ENCODE results near the gene TTC7B. TPM values are rescaled to one million over a fixed set of nuclear protein-coding genes. Genes with fewer than 3 reads are reported as not detected.

TTC7B gene
- total and polyA plus RNA-seq, 2 of the 8 experiments (the other 6 are each of a cell fraction or from before 2014, with no cell fraction given): 23.7 to 34.0 TPM

GRCh38 chr14:90603336-90603735, 212.9 kb downstream of the TTC7B start:
- Histone ChIP-seq H4K20me1 (replicated peaks in 1 of 2; ENCODE audit: control insufficient read depth in 1 of 2, insufficient read depth in 2 of 2, low read length in 2 of 2) (no peaks in the 10 kb centered on the region), H4K5ac (ENCODE audit: insufficient read length, low read depth, low read length) (no peak overlapping the region), H3K9me3 (ENCODE audit: insufficient read depth in 2 of 2, low read depth in 1 of 2, low read length in 1 of 2) (no peaks in the 10 kb centered on the region), H3K79me2 (ENCODE audit: control insufficient read depth in 1 of 2, insufficient read depth in 2 of 2, low read length in 2 of 2) (no peaks in the 10 kb centered on the region), H2BK20ac (ENCODE audit: low read length) (no peak overlapping the region), H4K8ac (ENCODE audit: extremely low read depth, insufficient read depth, low read length) (no peak overlapping the region), H3K4me1 (replicated peaks in 1 of 4; ENCODE audit: control insufficient read depth in 3 of 4, insufficient read depth in 4 of 4, low read length in 3 of 4) (peaks cover 12 to 32% (median 25%) of the 10 kb centered on the region in 4 experiments; a peak in 6 of 7 replicates), H3K27me3 (replicated peaks in 1 of 4; ENCODE audit: control insufficient read depth in 3 of 4, extremely low read depth in 1 of 4, insufficient read depth in 3 of 4, low read length in 3 of 4) (no peaks in the 10 kb centered on the region), H3K27ac (ENCODE audit: low read depth, low read length) (no peak overlapping the region), H3K4me3 (ENCODE audit: extremely low read depth in 1 of 4, insufficient read depth in 2 of 4, low read depth in 3 of 4, low read length in 4 of 4) (no peak overlapping the region), H3K18ac (ENCODE audit: extremely low read depth, low read length) (no peak overlapping the region), H3K4ac (replicated peaks; ENCODE audit: insufficient read length, low read depth, low read length) (no peak overlapping the region), H2AFZ (ENCODE audit: low read length) (no peak overlapping the region), H3K23me2 (ENCODE audit: low read depth, low read length) (no peaks in the 10 kb centered on the region), H2AK5ac (ENCODE audit: low read depth, low read length) (no peak overlapping the region), H2BK5ac (ENCODE audit: low read depth, low read length) (no peak overlapping the region), H2BK120ac (replicated peaks; ENCODE audit: low read depth, low read length) (no peak overlapping the region), H2BK12ac (ENCODE audit: low read depth, low read length) (no peak overlapping the region), H3K23ac (ENCODE audit: insufficient read length) (no peak overlapping the region), H3K56ac (replicated peaks; ENCODE audit: insufficient read length, low read depth, low read length) (no peak overlapping the region), H3K4me2 (ENCODE audit: insufficient read depth in 1 of 2, low read depth in 2 of 2, low read length in 2 of 2) (no peak overlapping the region), H3K79me1 (ENCODE audit: low read depth, low read length) (no peaks in the 10 kb centered on the region), H2BK15ac (ENCODE audit: low read length) (no peak overlapping the region), H3K36me3 (ENCODE audit: control insufficient read depth in 2 of 4, insufficient read depth in 4 of 4, low read length in 3 of 4) (no peaks in the 10 kb centered on the region), H3K9ac (replicated peaks in 1 of 4; ENCODE audit: extremely low read depth in 1 of 4, low read depth in 3 of 4, low read length in 3 of 4) (no peak overlapping the region), H4K91ac (replicated peaks; ENCODE audit: insufficient read length, low read length) (no peak overlapping the region), H3K14ac (ENCODE audit: insufficient read length) (no peak overlapping the region)
- DNase-seq (ENCODE audit: low read depth in 1 of 2, low spot score in 2 of 2): no peak
- ChIA-PET POLR2A (ENCODE audit: partially characterized antibody) (interaction anchor here (0.6 kb wide), 1 partner anchor 1195 kb away, joined by 3 read pairs; no protein-coding TSS in a partner anchor), CTCF (ENCODE audit: partially characterized antibody) (no interaction called here)
- 86% methylated on average over 1 of the region's 1 CpG; no CpG with 5 or more reads in 1 of the 2 experiments for WGBS, 2 experiments (ENCODE audit: extremely low coverage in 1 of 2, insufficient coverage in 1 of 2, insufficient read length in 1 of 2, insufficient replicate concordance in 2 of 2, low coverage in 1 of 2, low lambda C conversion rate in 2 of 2, missing lambda C conversion rate in 1 of 2)
- no peak for FAIRE-seq
- TF ChIP-seq, protein P1, sequence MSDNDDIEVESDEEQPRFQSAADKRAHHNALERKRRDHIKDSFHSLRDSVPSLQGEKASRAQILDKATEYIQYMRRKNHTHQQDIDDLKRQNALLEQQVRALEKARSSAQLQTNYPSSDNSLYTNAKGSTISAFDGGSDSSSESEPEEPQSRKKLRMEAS (IDR thresholded peaks at IDR 0.05): no peak
- TF ChIP-seq CEBPB (IDR thresholded peaks at IDR 0.05; ENCODE audit: low read depth, low read length) (no peak), KDM5A (IDR thresholded peaks at IDR 0.05; ENCODE audit: low read length) (no peak), RBBP5 (IDR thresholded peaks at IDR 0.05; ENCODE audit: borderline replicate concordance, low read depth, low read length) (no peak), CBX5 (IDR thresholded peaks at IDR 0.05; ENCODE audit: low read depth, low read length) (no peak), CBX8 (IDR thresholded peaks at IDR 0.05; ENCODE audit: borderline replicate concordance, low read depth, low read length) (no peak), SUZ12 (IDR thresholded peaks at IDR 0.05; ENCODE audit: low read length) (no peak), BRCA1 (IDR thresholded peaks at IDR 0.05; ENCODE audit: low read depth, low read length) (no peak), POLR2A (IDR thresholded peaks at IDR 0.05; ENCODE audit: control extremely low read depth in 1 of 2, low read depth in 2 of 2, low read length in 2 of 2) (no peak), SIRT6 (IDR thresholded peaks at IDR 0.05; ENCODE audit: low read length) (no peak), SAP30 (IDR thresholded peaks at IDR 0.05; ENCODE audit: insufficient read depth, insufficient replicate concordance, low read length) (no peak), RAD21 (IDR thresholded peaks at IDR 0.05 in 1 of 2, conservative IDR thresholded peaks at IDR 0.05 in 1 of 2; ENCODE audit: low read depth in 2 of 2, low read length in 2 of 2) (no peak), MAFK (IDR thresholded peaks at IDR 0.05; ENCODE audit: low read depth, low read length) (no peak)
- TF ChIP-seq, protein P2, sequence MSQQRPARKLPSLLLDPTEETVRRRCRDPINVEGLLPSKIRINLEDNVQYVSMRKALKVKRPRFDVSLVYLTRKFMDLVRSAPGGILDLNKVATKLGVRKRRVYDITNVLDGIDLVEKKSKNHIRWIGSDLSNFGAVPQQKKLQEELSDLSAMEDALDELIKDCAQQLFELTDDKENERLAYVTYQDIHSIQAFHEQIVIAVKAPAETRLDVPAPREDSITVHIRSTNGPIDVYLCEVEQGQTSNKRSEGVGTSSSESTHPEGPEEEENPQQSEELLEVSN (IDR thresholded peaks at IDR 0.05): no peak
